Measurements from ENCODE around the gene LKAAEAR1.

LKAAEAR1 gene

DNA sequence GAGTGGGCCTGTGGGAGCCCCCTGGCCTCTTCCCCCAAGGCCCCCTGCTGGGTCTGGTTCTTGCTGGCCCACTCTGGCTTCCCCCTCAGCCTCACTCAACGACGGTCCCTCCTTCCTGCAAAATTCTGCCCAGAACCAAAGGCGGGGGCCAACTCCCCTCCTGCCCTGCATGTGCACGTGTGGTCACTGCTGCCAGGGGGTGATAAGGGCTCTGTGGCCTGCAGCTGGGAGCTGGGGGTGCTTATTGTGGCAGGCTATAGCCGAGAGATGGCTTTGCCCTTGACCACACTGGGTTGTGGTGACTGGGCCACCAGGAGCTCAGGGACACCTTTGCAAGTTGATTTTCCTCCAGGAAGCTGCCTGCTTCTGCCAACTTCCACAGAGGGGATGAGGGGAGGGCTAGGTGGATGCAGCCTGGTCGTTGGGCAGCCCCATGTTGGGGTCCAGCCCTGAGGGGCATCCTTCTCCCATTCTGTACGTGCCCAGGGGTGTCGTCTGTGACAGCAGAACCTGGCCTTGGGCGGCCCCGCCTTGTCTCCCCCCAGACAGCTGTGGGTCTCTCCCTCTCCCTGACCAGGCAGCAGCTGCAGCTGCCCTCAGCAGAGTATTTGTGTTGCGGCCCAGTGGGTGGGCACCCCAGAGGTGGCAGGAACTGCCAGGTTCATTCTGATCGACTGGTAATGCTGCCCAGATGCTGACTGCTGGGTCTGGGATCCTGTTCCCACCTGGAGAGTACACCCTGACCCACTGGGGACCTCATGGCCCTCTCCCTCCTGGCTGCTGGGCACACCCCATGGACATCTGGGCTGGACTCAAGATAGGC, 15.6 kb downstream of the LKAAEAR1 start:
- H3K9me3 ChIP-seq (ENCODE audit: low read length), result no peaks in the 10 kb centered on the region
- peaks cover 11% of the 10 kb centered on the region for H3K36me3 ChIP-seq (ENCODE audit: insufficient read depth, low read length)
- H3K4me3 ChIP-seq (ENCODE audit: low read length), result no peak overlapping the region
- H2AFZ ChIP-seq (ENCODE audit: low read depth, low read length), result no peak overlapping the region
- H3K27me3 ChIP-seq (ENCODE audit: insufficient read depth, low read length), result no peaks in the 10 kb centered on the region
- H3K4me1 ChIP-seq (ENCODE audit: insufficient read depth, low read length), result peaks cover 15% of the 10 kb centered on the region

DNA sequence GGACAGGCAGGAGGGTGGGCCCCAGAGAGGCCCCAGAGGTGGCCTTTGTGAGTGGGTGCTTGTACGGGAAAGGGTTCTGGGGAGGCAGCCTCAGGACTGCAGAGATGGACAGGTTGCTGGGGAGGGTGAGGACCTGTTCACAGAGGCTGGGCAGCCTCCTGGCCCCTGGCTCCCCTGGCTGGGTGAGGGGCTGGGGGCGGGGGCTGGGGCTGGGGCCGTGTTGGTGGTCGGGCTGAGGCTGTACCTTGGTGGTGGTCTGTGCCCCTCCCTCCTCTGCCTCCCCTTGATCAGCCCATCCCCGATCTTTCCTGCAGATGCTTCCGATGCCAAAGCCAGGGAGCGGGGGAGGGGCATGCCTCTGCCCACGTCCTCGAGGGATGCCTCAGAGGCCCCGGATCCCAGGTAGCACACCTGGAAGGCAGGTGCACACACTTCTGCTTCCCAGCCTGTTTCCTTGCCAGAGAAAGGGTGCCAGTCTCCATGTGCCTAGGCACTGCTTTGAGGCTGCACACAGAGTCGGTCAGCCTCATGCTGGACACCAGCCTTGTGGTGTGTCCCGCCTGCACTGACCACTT, 16.4 kb downstream of the LKAAEAR1 start:
- Histone ChIP-seq H3K27me3 (ENCODE audit: insufficient read depth, low read length) (no peaks in the 10 kb centered on the region), H2AFZ (ENCODE audit: low read depth, low read length) (no peak overlapping the region), H3K36me3 (ENCODE audit: insufficient read depth, low read length) (peaks cover 11% of the 10 kb centered on the region), H3K9me3 (ENCODE audit: low read length) (no peaks in the 10 kb centered on the region), H3K4me3 (ENCODE audit: low read length) (no peak overlapping the region), H3K4me1 (ENCODE audit: insufficient read depth, low read length) (peaks cover 15% of the 10 kb centered on the region)

DNA sequence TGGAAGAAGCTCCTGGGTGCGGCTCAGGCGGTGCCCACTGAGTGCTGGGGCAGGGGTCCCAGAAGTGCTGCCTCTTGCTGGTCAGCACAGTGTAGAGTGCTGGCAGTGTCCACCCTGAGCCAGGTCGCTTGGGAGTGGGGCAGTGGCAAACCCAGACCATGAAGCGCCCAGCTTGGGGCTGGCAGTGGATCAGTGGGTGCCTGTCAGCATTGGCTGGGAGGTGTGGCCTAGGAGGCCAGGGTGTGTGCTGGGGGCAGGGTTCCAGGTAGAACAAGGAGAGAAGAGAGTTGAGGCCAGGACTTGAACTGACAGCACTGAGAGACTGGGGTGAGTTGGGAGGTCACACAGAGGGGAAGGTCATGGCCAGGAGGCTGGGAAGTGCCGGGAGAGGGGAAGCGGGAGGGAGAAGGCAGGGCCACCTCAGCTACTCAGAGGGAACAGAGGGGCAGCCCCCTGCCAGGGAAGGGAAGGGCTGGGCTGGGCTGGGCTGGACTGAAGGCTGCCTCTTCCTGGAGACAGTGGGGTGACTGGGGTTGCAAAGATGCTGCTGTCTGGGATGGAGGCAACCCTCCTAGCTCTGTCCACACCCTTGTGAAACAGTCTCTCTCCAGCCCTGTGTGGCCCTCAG, 17.1 kb downstream of the LKAAEAR1 start:
- no peaks in the 10 kb centered on the region for H3K9me3 ChIP-seq (ENCODE audit: low read length)
- H3K36me3 ChIP-seq (ENCODE audit: insufficient read depth, low read length), result peaks cover 9% of the 10 kb centered on the region
- no peaks in the 10 kb centered on the region for H3K27me3 ChIP-seq (ENCODE audit: insufficient read depth, low read length)
- H3K4me3 ChIP-seq (ENCODE audit: low read length), result no peak overlapping the region
- H2AFZ ChIP-seq (ENCODE audit: low read depth, low read length), result no peak overlapping the region
- H3K4me1 ChIP-seq (ENCODE audit: insufficient read depth, low read length), result peaks cover 21% of the 10 kb centered on the region

DNA sequence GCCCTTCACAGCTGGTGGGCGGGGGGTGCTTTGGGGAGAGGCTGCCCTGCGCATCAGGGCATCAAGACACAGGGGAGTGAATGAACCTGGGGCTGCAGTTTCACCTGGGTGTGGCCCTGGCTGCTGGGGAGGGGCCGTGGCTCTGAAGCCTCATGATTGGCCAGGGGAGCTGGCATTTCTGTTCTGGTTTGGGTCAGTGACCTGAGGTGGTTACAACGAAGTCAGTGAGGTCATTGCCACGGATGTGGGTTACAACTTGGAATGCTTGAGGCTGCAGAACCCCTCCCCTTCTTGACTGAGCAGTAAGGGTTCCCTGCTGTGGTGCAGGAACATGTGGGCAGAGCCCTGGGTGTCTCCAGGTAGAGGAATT, 18.2 kb downstream of the LKAAEAR1 start:
- no peak overlapping the region for H2AFZ ChIP-seq (ENCODE audit: low read depth, low read length)
- H3K4me3 ChIP-seq (ENCODE audit: low read length), result no peak overlapping the region
- H3K4me1 ChIP-seq (ENCODE audit: insufficient read depth, low read length), result peaks cover 23% of the 10 kb centered on the region
- no peaks in the 10 kb centered on the region for H3K9me3 ChIP-seq (ENCODE audit: low read length)
- H3K36me3 ChIP-seq (ENCODE audit: insufficient read depth, low read length), result peaks cover 2% of the 10 kb centered on the region
- no peaks in the 10 kb centered on the region for H3K27me3 ChIP-seq (ENCODE audit: insufficient read depth, low read length)

DNA sequence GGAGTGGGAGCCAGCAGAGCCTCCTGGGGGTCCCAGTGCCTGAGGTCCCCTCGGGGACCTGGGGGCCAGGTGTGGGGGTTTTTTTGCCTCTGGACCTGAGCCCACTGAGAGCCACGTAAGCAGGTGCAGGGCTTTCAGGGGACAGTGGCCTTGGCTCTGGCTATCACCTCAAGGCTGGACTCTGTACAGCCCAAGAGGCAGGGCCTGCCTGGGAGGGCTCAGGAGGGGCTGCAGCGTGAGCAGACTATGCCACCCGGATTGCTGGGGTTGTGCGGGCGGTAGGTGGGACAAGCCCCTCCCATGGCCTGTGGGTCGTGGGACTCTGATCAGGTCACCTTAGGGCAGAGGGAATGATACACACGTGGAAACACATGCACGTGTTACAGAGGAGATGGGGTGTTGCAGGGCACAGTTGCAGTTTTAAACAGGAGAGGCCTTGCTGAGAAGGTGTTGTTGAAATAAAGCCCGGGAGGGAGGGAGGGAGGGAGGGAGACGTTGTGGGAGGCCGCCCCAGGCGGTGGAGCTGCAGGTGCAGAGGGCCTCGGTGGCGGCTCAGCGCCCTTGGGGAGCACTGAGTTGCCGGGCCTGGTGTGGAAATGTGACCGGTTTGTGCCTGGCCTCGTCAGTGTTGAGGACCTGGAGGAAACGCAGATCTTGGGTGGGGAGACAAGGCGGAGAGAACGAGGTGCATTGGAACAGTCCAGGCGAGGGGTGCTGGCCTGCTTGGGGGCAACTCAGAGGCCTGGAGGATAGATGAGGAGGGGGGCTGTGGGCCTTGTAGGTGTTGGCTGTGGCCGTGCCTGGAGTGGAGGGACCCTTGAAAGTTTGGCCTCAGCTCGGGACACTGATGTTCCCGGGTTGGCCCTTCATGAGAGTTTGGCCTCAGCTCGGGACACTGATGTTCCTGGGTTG, 18.9 kb downstream of the LKAAEAR1 start:
- no peaks in the 10 kb centered on the region for H3K27me3 ChIP-seq (ENCODE audit: insufficient read depth, low read length)
- H3K9me3 ChIP-seq (ENCODE audit: low read length), result no peaks in the 10 kb centered on the region
- peaks cover 23% of the 10 kb centered on the region for H3K4me1 ChIP-seq (ENCODE audit: insufficient read depth, low read length)
- H2AFZ ChIP-seq (ENCODE audit: low read depth, low read length), result no peak overlapping the region
- no peak overlapping the region for H3K4me3 ChIP-seq (ENCODE audit: low read length)
- peaks cover 2% of the 10 kb centered on the region for H3K36me3 ChIP-seq (ENCODE audit: insufficient read depth, low read length)

DNA sequence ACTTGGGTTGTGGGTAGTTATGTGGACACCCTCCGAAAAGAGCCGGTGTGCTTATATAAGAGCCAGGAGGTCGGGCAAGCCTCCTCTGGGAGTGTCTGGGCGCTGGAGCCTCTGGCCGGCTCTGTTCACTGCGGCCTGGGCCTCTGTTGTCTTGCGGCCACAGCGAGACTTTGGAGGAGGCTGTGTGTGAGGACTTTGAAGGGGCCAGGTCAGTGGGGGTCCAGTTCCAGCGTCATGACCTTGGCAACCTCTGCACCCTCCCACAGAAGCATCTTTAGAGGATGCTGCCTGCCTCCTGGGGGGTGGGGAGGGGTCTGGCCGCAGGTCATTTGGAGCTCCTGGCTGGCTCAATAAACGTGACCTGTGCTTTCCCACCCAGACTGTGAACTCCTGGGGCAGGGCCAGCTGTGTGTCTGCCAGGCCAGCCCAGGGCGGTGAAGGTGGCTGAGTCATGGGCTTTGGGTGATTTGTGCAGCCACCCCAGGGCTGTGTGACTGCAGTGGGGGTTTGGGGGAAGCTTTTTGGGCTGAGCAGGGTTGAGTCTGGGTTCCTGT, 20.0 kb downstream of the LKAAEAR1 start:
- no peaks in the 10 kb centered on the region for H3K36me3 ChIP-seq (ENCODE audit: insufficient read depth, low read length)
- no peak overlapping the region for H2AFZ ChIP-seq (ENCODE audit: low read depth, low read length)
- H3K4me1 ChIP-seq (ENCODE audit: insufficient read depth, low read length), result peaks cover 23% of the 10 kb centered on the region
- H3K27me3 ChIP-seq (ENCODE audit: insufficient read depth, low read length), result peaks cover 3% of the 10 kb centered on the region
- H3K4me3 ChIP-seq (ENCODE audit: low read length), result peak overlapping the region; percentile 68
- no peaks in the 10 kb centered on the region for H3K9me3 ChIP-seq (ENCODE audit: low read length)

DNA sequence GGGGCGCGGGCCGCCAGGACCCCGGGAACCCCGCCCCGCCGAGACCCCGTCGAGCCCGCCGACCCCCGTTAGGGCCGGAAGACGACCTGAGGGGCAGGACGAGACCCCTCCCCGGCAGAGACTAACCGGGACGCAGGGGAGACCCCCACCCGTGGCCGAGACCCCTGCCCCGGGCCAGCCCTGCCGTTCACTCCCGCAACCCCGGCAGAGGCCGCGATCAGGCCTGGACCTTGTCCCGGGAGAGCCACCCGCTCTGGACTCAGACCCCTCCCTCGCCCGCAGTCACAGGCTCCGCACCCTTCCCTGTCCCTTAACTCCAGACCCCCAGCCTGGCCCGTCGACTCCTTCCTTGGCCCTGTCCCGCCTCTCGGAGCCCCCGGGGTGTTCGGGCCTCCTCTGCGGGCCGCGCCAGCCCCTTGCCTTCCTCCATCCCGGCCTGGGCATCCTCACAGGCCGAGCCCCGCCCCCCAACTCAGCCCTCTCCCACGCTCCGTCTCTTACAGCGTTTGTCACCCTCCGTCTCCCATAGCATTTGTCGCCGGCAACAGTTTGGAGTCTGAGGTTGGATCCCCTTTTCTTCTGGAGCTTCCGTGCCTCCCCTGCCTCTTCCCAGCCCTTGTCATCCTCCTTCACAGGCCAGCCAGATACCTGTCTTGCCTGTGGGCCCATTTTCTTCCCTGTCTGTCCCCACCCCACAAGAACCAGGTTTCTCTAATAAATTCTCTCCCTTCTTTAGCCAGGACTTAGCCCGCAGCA, 20.6 kb downstream of the LKAAEAR1 start:
- peak overlapping the region; percentile 90 for H2AFZ ChIP-seq (ENCODE audit: low read depth, low read length)

DNA sequence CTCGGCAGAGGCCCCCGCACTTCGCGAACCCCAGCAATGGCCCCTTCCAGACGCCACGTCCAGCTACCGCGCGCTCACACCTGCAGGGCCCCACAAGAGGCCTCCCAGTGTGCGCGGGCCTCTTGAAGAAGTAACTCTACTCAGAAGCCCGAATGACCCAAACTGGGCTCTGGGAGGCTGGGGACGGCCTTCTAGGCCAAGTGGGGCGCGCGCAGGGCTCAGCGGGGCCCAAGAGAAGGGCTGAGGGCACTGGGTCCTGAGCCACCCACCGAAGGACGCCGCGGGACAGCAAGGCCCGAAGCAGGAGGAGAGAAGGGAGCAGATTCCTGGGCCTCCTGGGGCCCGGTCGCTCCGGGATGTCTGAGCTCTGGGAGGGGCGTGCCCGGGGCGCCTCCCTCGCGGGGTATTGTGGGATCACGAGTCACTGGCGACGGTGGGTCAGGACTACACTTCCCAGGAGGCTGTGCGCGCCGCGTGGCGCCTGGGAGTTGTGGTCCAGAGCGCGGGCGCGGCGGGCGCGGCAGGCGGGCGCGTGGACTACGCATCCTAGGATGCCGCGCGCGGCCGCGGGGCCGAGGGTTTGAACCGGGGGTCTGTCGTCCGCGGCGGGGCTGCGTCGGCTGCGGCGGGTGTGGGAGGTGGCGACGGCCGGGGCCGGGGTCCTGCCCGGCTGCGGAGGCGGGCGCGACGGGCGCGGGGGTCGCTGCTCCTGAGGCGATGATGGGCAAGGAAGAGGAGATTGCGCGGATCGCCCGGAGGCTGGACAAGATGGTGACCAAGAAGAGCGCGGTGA, 21.4 kb downstream of the LKAAEAR1 start, which contains the start of gene TCEA2:
TSS of gene TCEA2 (plus strand) at position 603 of the 793 bp plus-strand sequence. CDS start at position 718, 115 bp downstream.
- Histone ChIP-seq H2AFZ (ENCODE audit: low read depth, low read length) (peak within 1 kb of the TSS; percentile 90), H3K4me1 (ENCODE audit: insufficient read depth, low read length) (peaks cover 23% of the 10 kb centered on the region), H3K36me3 (ENCODE audit: insufficient read depth, low read length) (no peaks in the 10 kb centered on the region), H3K9me3 (ENCODE audit: low read length) (no peaks in the 10 kb centered on the region), H3K27me3 (ENCODE audit: insufficient read depth, low read length) (peaks cover 3% of the 10 kb centered on the region), H3K4me3 (ENCODE audit: low read length) (peak within 1 kb of the TSS; percentile 68)

More for the DNA sequence above, 20.6 kb downstream of the LKAAEAR1 start:
- Histone ChIP-seq H3K4me1 (ENCODE audit: insufficient read depth, low read length) (peaks cover 23% of the 10 kb centered on the region), H3K4me3 (ENCODE audit: low read length) (peak overlapping the region; percentile 68), H3K36me3 (ENCODE audit: insufficient read depth, low read length) (no peaks in the 10 kb centered on the region), H3K9me3 (ENCODE audit: low read length) (no peaks in the 10 kb centered on the region), H3K27me3 (ENCODE audit: insufficient read depth, low read length) (peaks cover 3% of the 10 kb centered on the region)

DNA sequence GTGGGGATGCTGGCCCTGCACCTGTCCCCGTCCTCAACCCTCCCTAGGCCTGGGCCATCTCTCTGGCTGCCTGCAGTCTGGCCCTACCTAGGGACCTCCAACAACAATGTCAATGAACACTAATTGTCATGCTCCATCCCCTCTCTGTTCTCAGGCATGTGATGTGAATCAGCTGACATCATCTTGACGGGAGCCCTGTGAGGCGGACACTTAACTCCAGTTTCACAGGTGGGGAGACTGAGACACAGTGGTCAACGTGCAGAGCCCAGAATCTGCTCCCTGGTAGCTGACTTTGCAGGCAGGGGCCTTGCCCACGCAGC, 22.0 kb downstream of the LKAAEAR1 start:
- no peaks in the 10 kb centered on the region for H3K36me3 ChIP-seq (ENCODE audit: insufficient read depth, low read length)
- H2AFZ ChIP-seq (ENCODE audit: low read depth, low read length), result peak overlapping the region; percentile 90
- peaks cover 3% of the 10 kb centered on the region for H3K27me3 ChIP-seq (ENCODE audit: insufficient read depth, low read length)
- H3K4me3 ChIP-seq (ENCODE audit: low read length), result peak overlapping the region; percentile 68
- H3K9me3 ChIP-seq (ENCODE audit: low read length), result no peaks in the 10 kb centered on the region
- H3K4me1 ChIP-seq (ENCODE audit: insufficient read depth, low read length), result peaks cover 23% of the 10 kb centered on the region

DNA sequence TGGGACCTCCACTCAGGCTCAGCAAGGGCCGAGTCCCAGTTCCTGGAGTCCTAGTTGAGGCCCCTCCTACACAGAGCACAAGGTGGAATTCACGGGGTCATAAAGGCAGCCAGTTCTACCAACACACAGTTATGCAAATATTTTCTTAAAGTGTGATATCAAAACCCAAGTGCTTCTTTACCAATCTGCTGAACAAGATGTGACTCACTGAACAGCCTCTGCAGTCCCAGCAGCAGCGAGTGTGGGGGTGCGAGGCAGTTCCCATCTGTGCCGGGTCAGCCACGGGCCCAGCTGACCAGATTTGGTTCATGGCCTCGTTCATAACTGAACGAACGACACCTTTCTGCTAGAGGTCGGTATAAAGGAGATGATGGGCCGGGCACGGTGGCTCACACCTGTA, 25.7 kb downstream of the LKAAEAR1 start:
- H3K36me3 ChIP-seq (ENCODE audit: insufficient read depth, low read length), result no peaks in the 10 kb centered on the region
- peaks cover 32% of the 10 kb centered on the region for H3K4me1 ChIP-seq (ENCODE audit: insufficient read depth, low read length)
- H3K9me3 ChIP-seq (ENCODE audit: low read length), result no peaks in the 10 kb centered on the region
- no peak overlapping the region for H3K4me3 ChIP-seq (ENCODE audit: low read length)
- H3K27me3 ChIP-seq (ENCODE audit: insufficient read depth, low read length), result peaks cover 16% of the 10 kb centered on the region
- H2AFZ ChIP-seq (ENCODE audit: low read depth, low read length), result no peak overlapping the region

DNA sequence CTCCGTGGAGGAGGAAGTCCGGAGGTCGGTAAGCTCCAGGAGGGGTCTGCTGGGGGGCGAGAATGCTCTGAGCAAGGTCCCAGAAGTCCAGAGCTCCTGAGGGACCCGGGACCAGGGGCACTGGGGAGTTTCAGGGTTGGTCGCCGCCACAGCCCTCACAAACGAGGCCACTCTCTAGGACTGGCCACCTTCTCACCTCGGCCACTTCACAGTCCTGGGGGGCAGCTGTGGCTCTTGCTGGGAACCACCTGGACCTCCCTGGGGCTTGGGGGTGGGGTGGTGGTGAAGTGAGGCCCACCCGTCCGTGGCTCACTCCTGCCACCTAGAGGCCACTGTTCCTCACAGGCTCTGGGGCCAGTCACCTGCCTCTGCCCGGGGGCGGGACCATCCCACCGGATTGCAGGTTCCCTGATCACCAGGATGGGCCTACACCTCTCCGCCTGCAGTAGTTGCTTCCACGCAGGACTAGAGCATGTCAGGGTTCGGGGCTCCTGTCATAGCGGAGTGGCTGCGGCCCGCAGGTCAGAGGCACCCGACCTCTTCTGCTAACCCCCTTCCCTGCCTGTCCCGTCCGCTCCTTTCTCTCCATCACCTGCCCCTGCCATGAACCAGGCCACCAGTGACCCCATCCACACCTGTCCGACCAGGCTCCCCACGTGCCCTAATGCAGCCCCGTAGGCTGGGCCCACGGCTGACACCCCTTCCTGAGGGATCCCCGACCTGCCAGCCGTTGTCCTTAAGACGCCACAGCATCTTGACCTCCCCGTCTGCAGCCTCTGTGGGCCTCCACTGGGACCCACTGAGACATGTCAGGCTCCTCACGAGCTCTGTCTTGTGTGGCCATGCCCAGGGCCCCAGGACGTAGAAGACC, 26.3 kb downstream of the LKAAEAR1 start:
- H2AFZ ChIP-seq (ENCODE audit: low read depth, low read length), result no peak overlapping the region
- peaks cover 23% of the 10 kb centered on the region for H3K27me3 ChIP-seq (ENCODE audit: insufficient read depth, low read length)
- no peaks in the 10 kb centered on the region for H3K9me3 ChIP-seq (ENCODE audit: low read length)
- no peaks in the 10 kb centered on the region for H3K36me3 ChIP-seq (ENCODE audit: insufficient read depth, low read length)
- H3K4me3 ChIP-seq (ENCODE audit: low read length), result no peak overlapping the region
- H3K4me1 ChIP-seq (ENCODE audit: insufficient read depth, low read length), result peaks cover 32% of the 10 kb centered on the region

Data from neuron (in vitro differentiated cells).